ELF-1 (cell line): ENCODE results near the gene ZNF282.

ENCODE experiments used
- DNase-seq: peaks from one replicate; pipeline ENCODE4 v3.0.0-alpha.2; 2016; ENCODE audit warnings: low read depth, low spot score

Gene ZNF282

GRCh38 chr7:149191851-149192250, 3.5 kb upstream of the ZNF282 start:
- no peak for DNase-seq

GRCh38 chr7:149194799-149195179, 557 bp upstream of the ZNF282 start:
- DNase-seq: no peak

GRCh38 chr7:149196151-149196704, 882 bp downstream of the ZNF282 start:
- DNase-seq: peak; percentile 50

GRCh38 chr7:149196705-149197171, 1.4 kb downstream of the ZNF282 start:
- DNase-seq: peak; percentile 52

GRCh38 chr7:149197675-149198074, 2.3 kb downstream of the ZNF282 start:
- no peak for DNase-seq

GRCh38 chr7:149198161-149198816, 2.9 kb downstream of the ZNF282 start:
- no peak for DNase-seq

- no peak for DNase-seq
These were observed 4.1 kb downstream of the ZNF282 start for GRCh38 chr7:149199234-149199995.

- peak; percentile 56 for DNase-seq
These were observed 7.5 kb downstream of the ZNF282 start for GRCh38 chr7:149202831-149203231.

- peak; percentile 47 for DNase-seq
These were observed 10.5 kb downstream of the ZNF282 start for GRCh38 chr7:149205690-149206381.

GRCh38 chr7:149207324-149208035, 12.1 kb downstream of the ZNF282 start:
- DNase-seq: no peak

- DNase-seq: peak; percentile 90
These were observed 14.3 kb downstream of the ZNF282 start for GRCh38 chr7:149209518-149210269.

GRCh38 chr7:149210551-149210950, 15.2 kb downstream of the ZNF282 start:
- no peak for DNase-seq

GRCh38 chr7:149214020-149214720, 18.8 kb downstream of the ZNF282 start:
- no peak for DNase-seq

- peak; percentile 29 for DNase-seq
These were observed 21.1 kb downstream of the ZNF282 start for GRCh38 chr7:149216402-149216801.

- DNase-seq: no peak
These were observed 22.2 kb downstream of the ZNF282 start for GRCh38 chr7:149217570-149217969.

- no peak for DNase-seq
These were observed 23.4 kb downstream of the ZNF282 start for GRCh38 chr7:149218469-149219420.

GRCh38 chr7:149220534-149220933, 25.2 kb downstream of the ZNF282 start:
- DNase-seq: peak; percentile 42

GRCh38 chr7:149223176-149223575, 27.8 kb downstream of the ZNF282 start:
- DNase-seq: no peak

GRCh38 chr7:149223761-149224160, 28.4 kb downstream of the ZNF282 start:
- DNase-seq: no peak
